ENCODE results near the gene HOMER2. TPM values are rescaled to one million over a fixed set of nuclear protein-coding genes. Genes with fewer than 3 reads are reported as not detected.
A peak's percentile ranks its signal among the peaks of the same experiment; 100 is the strongest.

HOMER2 gene
- total and polyA plus RNA-seq, 2 of the 13 experiments (the other 11 are each of a cell fraction or from before 2014, with no cell fraction given): 12.9 to 14.1 TPM

- peak; percentile 43; the same call in 1 of the 2 replicates for TF ChIP-seq ZFP91 (CRISPR knock-in tag; IDR thresholded peaks at IDR 0.05; ENCODE audit: borderline replicate concordance)
- no peak for TF ChIP-seq MYPOP (CRISPR knock-in tag; IDR thresholded peaks at IDR 0.05)
These were observed 33.8 kb downstream of the HOMER2 start (continued) for GRCh38 chr15:82918607-82919230.

- in situ Hi-C loops (cut with HindIII; ENCODE audit: extremely low pct_ligation_motif_present, low pct_unique_long_range_greater_than_20kb): loop anchor here (5.0 kb wide), 1 partner anchor 61 kb away; no protein-coding TSS in a partner anchor
- no TSS peak for BruUV-seq (replicated peaks)
- no peak for FAIRE-seq
- Histone ChIP-seq H3K27ac (ENCODE audit: extremely low read length, insufficient read depth, low read length) (peak overlapping the region; percentile 71), H3K4me3 (replicated peaks in 1 of 3; ENCODE audit: insufficient read depth in 1 of 3, low read depth in 2 of 3, low read length in 3 of 3) (peak overlapping the region in 1 of 3 experiments; percentile 43; a peak in 1 of 6 replicates), H3K4me1 (ENCODE audit: insufficient read depth, low read length) (peaks cover 69% of the 10 kb centered on the region), H3K36me3 (replicated peaks in 1 of 2; ENCODE audit: control insufficient read depth in 1 of 2, insufficient read depth in 2 of 2, low read length in 2 of 2) (no peaks in the 10 kb centered on the region), H3K9me3 (ENCODE audit: low read length) (no peaks in the 10 kb centered on the region), H3K27me3 (ENCODE audit: control insufficient read depth in 1 of 2, insufficient read depth in 2 of 2, low read length in 2 of 2) (no peaks in the 10 kb centered on the region), H3K4me2 (ENCODE audit: low read depth, low read length) (peak overlapping the region; percentile 67), H3K79me2 (ENCODE audit: insufficient read depth, low read length) (no peaks in the 10 kb centered on the region), H2AFZ (ENCODE audit: low read length) (no peak overlapping the region), H3K9ac (ENCODE audit: insufficient read depth, low read depth, low read length) (peak overlapping the region; percentile 63), H4K20me1 (ENCODE audit: insufficient read depth, low read length) (no peaks in the 10 kb centered on the region)
- 76% methylated on average over 2 of the region's 6 CpGs for WGBS (ENCODE audit: low lambda C conversion rate)
- intact Hi-C loops (cut with micrococcal nuclease; ENCODE audit: unreplicated experiment): loop anchor here (5.0 kb wide), 2 partner anchors 34 to 61 kb away; partner anchors contain the start of gene HOMER2
- ATAC-seq: no peak
- ChIA-PET CTCF (ENCODE audit: low intra/inter-chr PET ratio, low total read pairs) (no interaction called here), POLR2A (interaction anchor here (2.2 kb wide), 1 partner anchor 93 kb away, joined by 8 read pairs; the partner anchor contains the start of gene C15orf40)
- no peak for DNase-seq (ENCODE audit: low spot score)
- no peak for TF ChIP-seq TP53 (CRISPR knock-in tag; conservative IDR thresholded peaks at IDR 0.05)
- no peak for TF ChIP-seq ZNF777 (CRISPR knock-in tag; IDR thresholded peaks at IDR 0.05)
- no peak for TF ChIP-seq ZNF83 (CRISPR knock-in tag; IDR thresholded peaks at IDR 0.05; ENCODE audit: borderline replicate concordance)
- TF ChIP-seq ZNF746 (CRISPR knock-in tag; IDR thresholded peaks at IDR 0.05): no peak
- no peak for TF ChIP-seq ZSCAN12 (CRISPR knock-in tag; IDR thresholded peaks at IDR 0.05)
- TF ChIP-seq ZNF678 (CRISPR knock-in tag; IDR thresholded peaks at IDR 0.05): no peak
- no peak for TF ChIP-seq HMG20A (CRISPR knock-in tag; IDR thresholded peaks at IDR 0.05; ENCODE audit: borderline replicate concordance)
- no peak for TF ChIP-seq ZBTB40 (IDR thresholded peaks at IDR 0.05)
- TF ChIP-seq ZBTB40 (CRISPR knock-in tag; IDR thresholded peaks at IDR 0.05): no peak
These were observed 34.4 kb downstream of the HOMER2 start for GRCh38 chr15:82918162-82918561.
